ENCODE measurements around the gene SDSL.

SDSL gene

GRCh38 chr12:113474635-113475436, 52.7 kb downstream of the SDSL start:
- ATAC-seq: no peak
- TF ChIP-seq PPARA (CRISPR knock-in tag; IDR thresholded peaks at IDR 0.05; ENCODE audit: borderline replicate concordance) (no peak), ZFP3 (CRISPR knock-in tag; IDR thresholded peaks at IDR 0.05) (no peak), ZFP30 (CRISPR knock-in tag; IDR thresholded peaks at IDR 0.05) (no peak), TCF4 (CRISPR knock-in tag; IDR thresholded peaks at IDR 0.05; ENCODE audit: borderline replicate concordance) (no peak), CSRNP3 (CRISPR knock-in tag; IDR thresholded peaks at IDR 0.05) (no peak), ISL1 (CRISPR knock-in tag; IDR thresholded peaks at IDR 0.05) (no peak), ARNTL (CRISPR knock-in tag; IDR thresholded peaks at IDR 0.05; ENCODE audit: borderline replicate concordance, low read depth) (no peak), ZNF565 (CRISPR knock-in tag; conservative IDR thresholded peaks at IDR 0.05; ENCODE audit: low read depth) (no peak)
- TF ChIP-seq, protein P1, sequence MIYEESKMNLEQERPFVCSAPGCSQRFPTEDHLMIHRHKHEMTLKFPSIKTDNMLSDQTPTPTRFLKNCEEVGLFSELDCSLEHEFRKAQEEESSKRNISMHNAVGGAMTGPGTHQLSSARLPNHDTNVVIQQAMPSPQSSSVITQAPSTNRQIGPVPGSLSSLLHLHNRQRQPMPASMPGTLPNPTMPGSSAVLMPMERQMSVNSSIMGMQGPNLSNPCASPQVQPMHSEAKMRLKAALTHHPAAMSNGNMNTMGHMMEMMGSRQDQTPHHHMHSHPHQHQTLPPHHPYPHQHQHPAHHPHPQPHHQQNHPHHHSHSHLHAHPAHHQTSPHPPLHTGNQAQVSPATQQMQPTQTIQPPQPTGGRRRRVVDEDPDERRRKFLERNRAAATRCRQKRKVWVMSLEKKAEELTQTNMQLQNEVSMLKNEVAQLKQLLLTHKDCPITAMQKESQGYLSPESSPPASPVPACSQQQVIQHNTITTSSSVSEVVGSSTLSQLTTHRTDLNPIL (CRISPR knock-in tag; IDR thresholded peaks at IDR 0.05; ENCODE audit: low read depth): no peak

GRCh38 chr12:113475451-113476175, 53.4 kb downstream of the SDSL start:
- ATAC-seq: no peak
- TF ChIP-seq SNAI2 (CRISPR knock-in tag; IDR thresholded peaks at IDR 0.05) (no peak), TSHZ2 (CRISPR knock-in tag; IDR thresholded peaks at IDR 0.05) (no peak), TOX (CRISPR knock-in tag; IDR thresholded peaks at IDR 0.05; ENCODE audit: borderline replicate concordance) (no peak), ESRRG (CRISPR knock-in tag; IDR thresholded peaks at IDR 0.05) (no peak), RARB (CRISPR knock-in tag; IDR thresholded peaks at IDR 0.05) (no peak), ZNF565 (CRISPR knock-in tag; conservative IDR thresholded peaks at IDR 0.05; ENCODE audit: low read depth) (no peak), BACH2 (CRISPR knock-in tag; IDR thresholded peaks at IDR 0.05; ENCODE audit: borderline replicate concordance) (no peak), GLIS3 (CRISPR knock-in tag; IDR thresholded peaks at IDR 0.05) (no peak), OSR1 (CRISPR knock-in tag; IDR thresholded peaks at IDR 0.05) (no peak), TCF4 (CRISPR knock-in tag; IDR thresholded peaks at IDR 0.05; ENCODE audit: borderline replicate concordance) (no peak), ARNTL (CRISPR knock-in tag; IDR thresholded peaks at IDR 0.05; ENCODE audit: borderline replicate concordance, low read depth) (no peak), ISL1 (CRISPR knock-in tag; IDR thresholded peaks at IDR 0.05) (no peak), CSDC2 (CRISPR knock-in tag; IDR thresholded peaks at IDR 0.05) (no peak)
- TF ChIP-seq, protein P1 (CRISPR knock-in tag; IDR thresholded peaks at IDR 0.05; ENCODE audit: low read depth): no peak
- TF ChIP-seq, protein P2, sequence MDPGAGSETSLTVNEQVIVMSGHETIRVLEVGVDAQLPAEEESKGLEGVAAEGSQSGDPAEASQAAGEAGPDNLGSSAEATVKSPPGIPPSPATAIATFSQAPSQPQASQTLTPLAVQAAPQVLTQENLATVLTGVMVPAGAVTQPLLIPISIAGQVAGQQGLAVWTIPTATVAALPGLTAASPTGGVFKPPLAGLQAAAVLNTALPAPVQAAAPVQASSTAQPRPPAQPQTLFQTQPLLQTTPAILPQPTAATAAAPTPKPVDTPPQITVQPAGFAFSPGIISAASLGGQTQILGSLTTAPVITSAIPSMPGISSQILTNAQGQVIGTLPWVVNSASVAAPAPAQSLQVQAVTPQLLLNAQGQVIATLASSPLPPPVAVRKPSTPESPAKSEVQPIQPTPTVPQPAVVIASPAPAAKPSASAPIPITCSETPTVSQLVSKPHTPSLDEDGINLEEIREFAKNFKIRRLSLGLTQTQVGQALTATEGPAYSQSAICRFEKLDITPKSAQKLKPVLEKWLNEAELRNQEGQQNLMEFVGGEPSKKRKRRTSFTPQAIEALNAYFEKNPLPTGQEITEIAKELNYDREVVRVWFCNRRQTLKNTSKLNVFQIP (CRISPR knock-in tag; IDR thresholded peaks at IDR 0.05; ENCODE audit: borderline replicate concordance, low read depth): no peak
